Osteoblast (primary cell): Measurements from ENCODE around the gene CSF3. TPM values are rescaled to one million over a fixed set of nuclear protein-coding genes. Genes with fewer than 3 reads are reported as not detected.
"Not testable (repeated sequence)": the region's sequence is repeated elsewhere in the genome, so short reads cannot be mapped to it uniquely, and the experiment has no call there.

Experiments used
- DNase-seq: peaks from one replicate; pipeline ENCODE4 v3.0.0; 2011; ENCODE audit warnings: low spot score, mixed read lengths; ENCODE audit not compliant: insufficient read length; ENCODE audit errors: missing footprints
- H2AFZ ChIP-seq: 2 replicates; pipeline ENCODE4 v1.6.0; 2011; ENCODE audit warnings: mild to moderate bottlenecking, low read length
- H3K27ac ChIP-seq: 2 replicates; pipeline ENCODE4 v1.5.1; 2011; ENCODE audit warnings: mild to moderate bottlenecking, low read depth, low read length, moderate library complexity
- H3K27me3 ChIP-seq: 2 replicates; pipeline ENCODE4 v1.6.0; 2012; ENCODE audit warnings: mild to moderate bottlenecking, control low read depth, inconsistent platforms, low read length, moderate library complexity; ENCODE audit not compliant: insufficient read depth
- H3K36me3 ChIP-seq: 2 replicates; pipeline ENCODE4 v1.5.1; 2011; ENCODE audit warnings: mild to moderate bottlenecking, low read length, control low read depth, moderate library complexity; ENCODE audit not compliant: insufficient read depth
- H3K4me1 ChIP-seq: 2 replicates; pipeline ENCODE4 v1.5.1; 2011; ENCODE audit warnings: mild to moderate bottlenecking, low read length, control low read depth, moderate library complexity; ENCODE audit not compliant: insufficient read depth
- H3K4me2 ChIP-seq: 2 replicates; pipeline ENCODE4 v1.6.0; 2011; ENCODE audit warnings: mild to moderate bottlenecking, low read length; ENCODE audit not compliant: insufficient read depth
- H3K4me3 ChIP-seq: fragments of 200-600 bp; sonication (generic); 3 replicates; pipeline ENCODE4 v1.5.1; 2012; ENCODE audit warnings: mild to moderate bottlenecking, low read length, inconsistent platforms; ENCODE audit not compliant: insufficient read depth
- H3K79me2 ChIP-seq: 2 replicates; pipeline ENCODE4 v1.6.0; 2012; ENCODE audit warnings: mild to moderate bottlenecking, low read length, control low read depth, inconsistent platforms; ENCODE audit not compliant: insufficient read depth
- H3K9me3 ChIP-seq: 2 replicates; pipeline ENCODE4 v1.5.1; 2011; ENCODE audit warnings: low read depth, low read length, control low read depth
- H4K20me1 ChIP-seq: 2 replicates; pipeline ENCODE4 v1.6.0; 2012; ENCODE audit warnings: mild to moderate bottlenecking, low read length, control low read depth; ENCODE audit not compliant: insufficient read depth
- total RNA-seq: library from RNA; depleted of rRNA; stranded (reverse); fragments of >200 nt; gene quantifications from 2 replicates; pipeline ENCODE4 v1.2.3, GENCODE V29; 2012
- TF ChIP-seq, protein P1 (sequence below): IDR thresholded peaks from 2 replicates; pipeline ENCODE4 v1.5.1; 2011; ENCODE audit warnings: mild to moderate bottlenecking, low read depth, low read length, moderate library complexity; ENCODE audit errors: extremely low read depth

The CSF3 gene
- total RNA-seq, 1 donor, result not detected

DNA sequence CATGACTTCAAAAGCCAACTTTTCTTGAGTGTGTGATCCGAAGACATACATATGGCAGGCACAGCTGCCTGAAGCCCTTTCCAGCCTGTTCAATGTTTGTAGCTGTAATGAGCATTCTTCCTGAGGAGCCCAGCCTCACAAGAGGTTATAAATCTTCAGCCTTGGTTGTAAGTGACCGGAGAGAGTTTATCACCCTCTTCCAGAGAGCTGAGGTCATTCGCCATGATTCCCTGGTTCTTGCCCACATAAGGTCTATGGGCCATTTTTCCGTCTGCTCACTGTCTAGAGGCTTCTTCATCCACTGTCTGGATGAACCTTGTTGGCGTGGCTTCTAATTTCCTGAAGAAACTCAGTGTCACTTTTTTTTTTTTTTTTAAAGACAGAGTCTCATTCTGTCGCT is 9.7 kb upstream of the CSF3 start:
- Histone ChIP-seq H3K4me2 (no peak overlapping the region), H3K27ac (no peak overlapping the region), H3K9me3 (no peaks in the 10 kb centered on the region), H4K20me1 (no peaks in the 10 kb centered on the region), H2AFZ (no peak overlapping the region), H3K4me3 (no peak overlapping the region), H3K36me3 (no peaks in the 10 kb centered on the region), H3K27me3 (no peaks in the 10 kb centered on the region), H3K79me2 (no peaks in the 10 kb centered on the region), H3K4me1 (no peaks in the 10 kb centered on the region)
- DNase-seq, result no peak
- TF ChIP-seq, protein P1, sequence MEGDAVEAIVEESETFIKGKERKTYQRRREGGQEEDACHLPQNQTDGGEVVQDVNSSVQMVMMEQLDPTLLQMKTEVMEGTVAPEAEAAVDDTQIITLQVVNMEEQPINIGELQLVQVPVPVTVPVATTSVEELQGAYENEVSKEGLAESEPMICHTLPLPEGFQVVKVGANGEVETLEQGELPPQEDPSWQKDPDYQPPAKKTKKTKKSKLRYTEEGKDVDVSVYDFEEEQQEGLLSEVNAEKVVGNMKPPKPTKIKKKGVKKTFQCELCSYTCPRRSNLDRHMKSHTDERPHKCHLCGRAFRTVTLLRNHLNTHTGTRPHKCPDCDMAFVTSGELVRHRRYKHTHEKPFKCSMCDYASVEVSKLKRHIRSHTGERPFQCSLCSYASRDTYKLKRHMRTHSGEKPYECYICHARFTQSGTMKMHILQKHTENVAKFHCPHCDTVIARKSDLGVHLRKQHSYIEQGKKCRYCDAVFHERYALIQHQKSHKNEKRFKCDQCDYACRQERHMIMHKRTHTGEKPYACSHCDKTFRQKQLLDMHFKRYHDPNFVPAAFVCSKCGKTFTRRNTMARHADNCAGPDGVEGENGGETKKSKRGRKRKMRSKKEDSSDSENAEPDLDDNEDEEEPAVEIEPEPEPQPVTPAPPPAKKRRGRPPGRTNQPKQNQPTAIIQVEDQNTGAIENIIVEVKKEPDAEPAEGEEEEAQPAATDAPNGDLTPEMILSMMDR, result no peak

DNA sequence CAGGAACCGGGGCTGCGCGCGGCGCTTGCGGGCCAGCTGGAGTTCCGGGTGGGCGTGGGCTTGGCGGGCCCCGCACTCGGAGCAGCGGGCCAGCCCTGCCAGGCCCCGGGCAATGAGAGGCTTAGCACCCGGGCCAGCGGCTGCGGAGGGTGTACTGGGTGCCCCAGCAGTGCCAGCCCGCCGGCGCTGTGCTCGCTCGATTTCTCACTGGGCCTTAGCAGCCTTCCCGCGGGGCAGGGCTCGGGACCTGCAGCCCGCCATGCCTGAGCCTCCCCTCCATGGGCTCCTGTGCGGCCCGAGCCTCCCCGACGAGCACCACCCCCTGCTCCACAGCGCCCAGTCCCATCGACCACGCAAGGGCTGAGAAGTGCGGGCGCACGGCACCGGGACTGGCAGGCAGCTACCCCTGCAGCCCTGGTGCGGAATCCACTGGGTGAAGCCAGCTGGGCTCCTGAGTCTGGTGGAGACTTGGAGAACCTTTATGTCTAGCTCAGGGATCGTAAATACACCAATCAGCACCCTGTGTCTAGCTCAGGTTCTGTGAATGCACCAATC is 4.2 kb upstream of the CSF3 start:
- H4K20me1 ChIP-seq, H3K27me3 ChIP-seq, H2AFZ ChIP-seq, H3K9me3 ChIP-seq, H3K4me1 ChIP-seq, H3K79me2 ChIP-seq, H3K27ac ChIP-seq, DNase-seq, H3K36me3 ChIP-seq, H3K4me2 ChIP-seq, H3K4me3 ChIP-seq: not testable (repeated sequence)

DNA sequence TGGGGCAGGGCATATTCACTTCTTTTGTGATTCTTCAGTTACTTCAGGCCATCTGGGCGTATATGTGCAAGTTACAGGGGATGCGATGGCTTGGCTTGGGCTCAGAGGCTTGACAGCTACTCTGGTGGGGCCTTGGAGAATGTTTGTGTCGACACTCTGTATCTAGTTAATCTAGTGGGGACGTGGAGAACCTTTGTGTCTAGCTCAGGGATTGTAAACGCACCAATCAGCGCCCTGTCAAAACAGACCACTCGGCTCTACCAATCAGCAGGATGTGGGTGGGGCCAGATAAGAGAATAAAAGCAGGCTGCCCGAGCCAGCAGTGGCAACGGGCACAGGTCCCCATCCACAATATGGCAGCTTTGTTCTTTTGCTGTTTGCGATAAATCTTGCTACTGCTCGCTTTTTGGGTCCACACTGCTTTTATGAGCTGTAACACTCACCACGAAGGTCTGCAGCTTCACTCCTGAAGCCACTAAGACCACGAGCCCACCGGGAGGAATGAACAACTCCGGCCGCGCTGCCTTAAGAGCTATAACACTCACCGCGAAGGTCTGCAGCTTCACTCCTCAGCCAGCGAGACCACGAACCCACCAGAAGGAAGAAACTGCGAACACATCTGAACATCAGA is 3.1 kb upstream of the CSF3 start:
- not testable (repeated sequence) for H3K36me3 ChIP-seq, H3K27me3 ChIP-seq, H3K79me2 ChIP-seq, DNase-seq, H3K9me3 ChIP-seq, H3K4me2 ChIP-seq, H3K4me3 ChIP-seq, H3K27ac ChIP-seq, H3K4me1 ChIP-seq, H2AFZ ChIP-seq, H4K20me1 ChIP-seq

DNA sequence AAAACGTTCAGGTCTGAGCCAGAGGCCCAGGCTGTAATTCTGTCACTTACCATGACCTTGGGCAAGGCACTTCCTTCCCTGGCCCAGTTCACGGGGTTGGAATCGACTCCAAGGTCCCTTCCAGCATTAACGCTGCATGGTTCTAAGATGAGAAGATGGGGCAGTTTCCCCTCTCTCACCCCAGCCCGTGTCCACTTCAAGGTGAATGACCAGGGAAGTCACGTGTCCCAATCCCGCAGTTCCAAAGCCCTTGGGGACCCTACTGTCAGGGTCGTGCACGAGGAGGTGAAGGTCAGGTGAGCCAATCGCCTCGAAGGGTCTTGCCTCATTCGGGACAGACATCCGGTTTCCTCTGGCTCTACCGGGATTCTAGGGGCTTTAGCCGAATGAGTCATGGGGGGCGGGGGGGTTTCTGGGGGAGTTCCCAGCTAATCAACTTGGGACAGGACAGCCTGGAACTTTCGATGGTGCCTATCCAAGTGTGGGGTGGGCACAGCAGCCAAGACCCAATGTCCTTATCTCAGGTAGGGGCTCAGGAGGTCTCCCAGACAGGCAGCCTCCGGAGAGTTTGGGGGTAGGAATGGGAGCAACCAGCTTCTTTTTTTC is 762 bp upstream of the CSF3 start:
- Histone ChIP-seq H3K4me2 (no peak overlapping the region), H3K27ac (no peak overlapping the region)

More for the DNA sequence above, 762 bp upstream of the CSF3 start:
- Histone ChIP-seq H4K20me1 (no peaks in the 10 kb centered on the region), H3K9me3 (no peaks in the 10 kb centered on the region), H3K79me2 (no peaks in the 10 kb centered on the region), H3K27me3 (no peaks in the 10 kb centered on the region), H3K4me1 (peaks cover 9% of the 10 kb centered on the region), H2AFZ (no peak overlapping the region), H3K4me3 (no peak overlapping the region), H3K36me3 (no peaks in the 10 kb centered on the region)
- TF ChIP-seq, protein P1, result no peak
- DNase-seq, result peak; percentile 76
